ENCODE results near the gene APBA3.
"Not testable (repeated sequence)": the region's sequence is repeated elsewhere in the genome, so short reads cannot be mapped to it uniquely, and the experiment has no call there.

APBA3 gene

DNA sequence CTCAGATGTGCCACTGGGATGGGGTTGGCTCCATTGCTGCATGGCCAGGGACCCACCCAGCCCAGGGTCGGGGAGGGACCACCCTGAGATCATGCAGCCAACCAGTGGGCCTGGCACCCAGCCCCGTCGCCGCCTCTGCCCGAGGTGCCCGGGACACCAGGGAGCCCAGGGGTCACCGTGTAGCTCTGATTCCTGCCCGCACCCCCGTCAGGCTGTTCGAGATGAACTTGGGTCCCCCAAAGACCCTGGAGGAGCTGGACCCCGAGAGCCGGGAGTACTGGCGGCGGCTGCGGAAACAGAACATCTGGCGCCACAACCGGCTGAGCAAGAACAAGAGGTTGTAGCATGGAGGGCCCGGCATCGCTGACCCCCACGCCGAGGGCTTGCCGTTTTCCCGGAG lies 5.6 kb upstream of the APBA3 start:
- Histone ChIP-seq H3K27me3 (replicated peaks; ENCODE audit: insufficient read depth, low read length) (no peaks in the 10 kb centered on the region), H3K9me2 (replicated peaks; ENCODE audit: insufficient read depth, low read length) (no peaks in the 10 kb centered on the region), H3K36me3 (replicated peaks; ENCODE audit: insufficient read depth, low read length) (no peaks in the 10 kb centered on the region), H4K20me1 (ENCODE audit: insufficient read depth, low read length) (no peaks in the 10 kb centered on the region), H3K4me1 (ENCODE audit: low read length) (no peaks in the 10 kb centered on the region), H3K4me3 (ENCODE audit: low read length) (no peak overlapping the region), H3F3A (ENCODE audit: insufficient read depth, low read length) (peaks cover 5% of the 10 kb centered on the region), H3K4me2 (ENCODE audit: low read depth, low read length) (no peak overlapping the region), H3K9ac (ENCODE audit: low read length) (no peak overlapping the region), H3K27ac (ENCODE audit: low read length) (no peak overlapping the region), H3K9me3 (replicated peaks; ENCODE audit: insufficient read depth, low read length) (no peaks in the 10 kb centered on the region), H2AFZ (ENCODE audit: low read length) (no peak overlapping the region), H3K79me2 (ENCODE audit: low read length) (peaks cover 13% of the 10 kb centered on the region)
- TF ChIP-seq EZH2 (optimal IDR thresholded peaks at IDR 0.05; ENCODE audit: low read depth, low read length) (no peak), EZH2phosphoT487 (IDR thresholded peaks at IDR 0.05; ENCODE audit: low read length) (no peak)
- TF ChIP-seq, protein P1, sequence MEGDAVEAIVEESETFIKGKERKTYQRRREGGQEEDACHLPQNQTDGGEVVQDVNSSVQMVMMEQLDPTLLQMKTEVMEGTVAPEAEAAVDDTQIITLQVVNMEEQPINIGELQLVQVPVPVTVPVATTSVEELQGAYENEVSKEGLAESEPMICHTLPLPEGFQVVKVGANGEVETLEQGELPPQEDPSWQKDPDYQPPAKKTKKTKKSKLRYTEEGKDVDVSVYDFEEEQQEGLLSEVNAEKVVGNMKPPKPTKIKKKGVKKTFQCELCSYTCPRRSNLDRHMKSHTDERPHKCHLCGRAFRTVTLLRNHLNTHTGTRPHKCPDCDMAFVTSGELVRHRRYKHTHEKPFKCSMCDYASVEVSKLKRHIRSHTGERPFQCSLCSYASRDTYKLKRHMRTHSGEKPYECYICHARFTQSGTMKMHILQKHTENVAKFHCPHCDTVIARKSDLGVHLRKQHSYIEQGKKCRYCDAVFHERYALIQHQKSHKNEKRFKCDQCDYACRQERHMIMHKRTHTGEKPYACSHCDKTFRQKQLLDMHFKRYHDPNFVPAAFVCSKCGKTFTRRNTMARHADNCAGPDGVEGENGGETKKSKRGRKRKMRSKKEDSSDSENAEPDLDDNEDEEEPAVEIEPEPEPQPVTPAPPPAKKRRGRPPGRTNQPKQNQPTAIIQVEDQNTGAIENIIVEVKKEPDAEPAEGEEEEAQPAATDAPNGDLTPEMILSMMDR (IDR thresholded peaks at IDR 0.05; ENCODE audit: low read length), result no peak
- no peak for DNase-seq

DNA sequence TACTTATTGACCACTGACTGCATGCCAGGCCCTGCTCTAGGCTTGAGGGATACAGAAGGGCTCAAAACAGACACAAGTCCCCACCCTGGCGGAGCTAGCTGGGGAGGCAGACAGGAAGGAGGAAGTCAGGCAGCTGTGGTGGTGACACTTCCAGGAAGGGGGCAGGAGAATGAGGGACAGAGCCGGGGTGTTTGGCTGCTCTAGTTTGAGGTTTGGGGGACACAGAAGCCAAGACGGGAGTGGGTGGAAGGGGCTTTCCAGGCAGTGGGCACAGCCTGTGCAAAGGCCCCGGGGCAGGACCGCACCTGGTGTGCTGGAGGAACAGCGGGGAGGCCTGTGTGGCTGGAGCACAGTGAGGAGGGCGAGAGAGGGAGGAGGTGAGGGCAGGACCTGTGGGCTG lies 5.0 kb upstream of the APBA3 start:
- no peaks in the 10 kb centered on the region for H4K20me1 ChIP-seq (ENCODE audit: insufficient read depth, low read length)
- peaks cover 13% of the 10 kb centered on the region for H3K79me2 ChIP-seq (ENCODE audit: low read length)
- DNase-seq, result no peak
- no peak overlapping the region for H3K4me2 ChIP-seq (ENCODE audit: low read depth, low read length)
- H3F3A ChIP-seq (ENCODE audit: insufficient read depth, low read length), result peaks cover 9% of the 10 kb centered on the region
- H3K27me3 ChIP-seq (replicated peaks; ENCODE audit: insufficient read depth, low read length), result no peaks in the 10 kb centered on the region
- H3K9me3 ChIP-seq (replicated peaks; ENCODE audit: insufficient read depth, low read length), result no peaks in the 10 kb centered on the region
- peaks cover 3% of the 10 kb centered on the region for H3K4me1 ChIP-seq (ENCODE audit: low read length)
- TF ChIP-seq EZH2 (optimal IDR thresholded peaks at IDR 0.05; ENCODE audit: low read depth, low read length) (no peak), EZH2phosphoT487 (IDR thresholded peaks at IDR 0.05; ENCODE audit: low read length) (no peak)
- TF ChIP-seq, protein P1 (IDR thresholded peaks at IDR 0.05; ENCODE audit: low read length), result no peak
- no peak overlapping the region for H3K4me3 ChIP-seq (ENCODE audit: low read length)
- H3K9me2 ChIP-seq (replicated peaks; ENCODE audit: insufficient read depth, low read length), result no peaks in the 10 kb centered on the region
- no peaks in the 10 kb centered on the region for H3K36me3 ChIP-seq (replicated peaks; ENCODE audit: insufficient read depth, low read length)
- no peak overlapping the region for H2AFZ ChIP-seq (ENCODE audit: low read length)
- no peak overlapping the region for H3K27ac ChIP-seq (ENCODE audit: low read length)
- H3K9ac ChIP-seq (ENCODE audit: low read length), result no peak overlapping the region

DNA sequence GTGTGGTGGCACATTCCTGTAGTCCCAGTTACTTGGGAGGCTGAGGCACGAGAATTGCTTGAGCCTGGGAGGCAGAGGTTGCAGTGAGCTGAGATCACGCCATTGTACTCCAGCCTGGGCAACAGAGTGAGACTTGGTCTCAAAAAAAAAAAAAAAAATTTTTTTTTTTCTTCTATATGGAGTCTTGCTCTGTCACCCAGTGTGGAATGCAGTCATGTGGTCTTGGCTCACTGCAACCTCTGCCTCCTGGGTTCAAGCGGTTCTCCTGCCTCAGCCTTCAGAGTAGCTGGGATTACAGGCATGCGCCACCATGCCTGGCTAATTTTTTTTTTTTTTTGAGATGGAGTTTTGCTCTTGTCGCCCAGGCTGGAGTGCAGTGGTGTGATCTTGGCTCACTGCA lies 4.3 kb upstream of the APBA3 start:
- not testable (repeated sequence) for DNase-seq; H3K9ac ChIP-seq (ENCODE audit: low read length); H3K4me3 ChIP-seq (ENCODE audit: low read length); H3F3A ChIP-seq (ENCODE audit: insufficient read depth, low read length); H3K9me2 ChIP-seq (replicated peaks; ENCODE audit: insufficient read depth, low read length); H3K4me2 ChIP-seq (ENCODE audit: low read depth, low read length); H3K27ac ChIP-seq (ENCODE audit: low read length); H2AFZ ChIP-seq (ENCODE audit: low read length); H3K4me1 ChIP-seq (ENCODE audit: low read length); H3K9me3 ChIP-seq (replicated peaks; ENCODE audit: insufficient read depth, low read length); H3K36me3 ChIP-seq (replicated peaks; ENCODE audit: insufficient read depth, low read length); H4K20me1 ChIP-seq (ENCODE audit: insufficient read depth, low read length); H3K27me3 ChIP-seq (replicated peaks; ENCODE audit: insufficient read depth, low read length)
- peaks cover 20% of the 10 kb centered on the region for H3K79me2 ChIP-seq (ENCODE audit: low read length)

DNA sequence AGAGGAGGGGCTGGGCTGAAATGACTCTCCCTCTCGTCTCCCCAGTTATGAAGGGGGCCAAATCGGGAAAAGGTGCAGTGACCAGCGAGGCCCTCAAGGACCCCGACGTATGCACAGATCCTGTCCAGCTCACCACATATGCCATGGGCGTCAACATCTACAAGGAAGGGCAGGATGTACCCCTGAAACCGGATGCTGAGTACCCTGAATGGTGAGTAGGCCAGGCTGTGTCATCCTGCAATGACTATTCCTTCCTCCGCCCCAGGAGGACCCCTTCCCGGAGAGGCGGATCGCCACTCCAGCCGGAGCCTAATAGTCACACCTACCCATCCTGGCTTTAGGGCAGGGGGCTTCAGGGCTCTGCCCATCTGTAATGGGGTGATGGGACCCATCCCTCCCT lies 3.6 kb upstream of the APBA3 start:
- Histone ChIP-seq H3K36me3 (replicated peaks; ENCODE audit: insufficient read depth, low read length) (no peaks in the 10 kb centered on the region), H3K9me3 (replicated peaks; ENCODE audit: insufficient read depth, low read length) (no peaks in the 10 kb centered on the region), H2AFZ (ENCODE audit: low read length) (no peak overlapping the region), H3K9ac (ENCODE audit: low read length) (no peak overlapping the region), H3K27ac (ENCODE audit: low read length) (no peak overlapping the region), H3K4me1 (ENCODE audit: low read length) (peaks cover 7% of the 10 kb centered on the region), H3K9me2 (replicated peaks; ENCODE audit: insufficient read depth, low read length) (no peaks in the 10 kb centered on the region), H3F3A (ENCODE audit: insufficient read depth, low read length) (peaks cover 9% of the 10 kb centered on the region), H3K79me2 (ENCODE audit: low read length) (peaks cover 26% of the 10 kb centered on the region), H3K27me3 (replicated peaks; ENCODE audit: insufficient read depth, low read length) (no peaks in the 10 kb centered on the region), H4K20me1 (ENCODE audit: insufficient read depth, low read length) (no peaks in the 10 kb centered on the region), H3K4me2 (ENCODE audit: low read depth, low read length) (no peak overlapping the region), H3K4me3 (ENCODE audit: low read length) (no peak overlapping the region)
- TF ChIP-seq EZH2phosphoT487 (IDR thresholded peaks at IDR 0.05; ENCODE audit: low read length) (no peak), EZH2 (optimal IDR thresholded peaks at IDR 0.05; ENCODE audit: low read depth, low read length) (no peak)
- TF ChIP-seq, protein P1 (IDR thresholded peaks at IDR 0.05; ENCODE audit: low read length), result no peak
- DNase-seq, result no peak

Data from MM.1S (cell line).